Epidermal melanocyte (primary cell): Measurements from ENCODE around the gene MAMLD1.

ENCODE experiments used
- DNase-seq: peaks from one replicate; pipeline ENCODE4 v3.0.0; 2011; ENCODE audit warnings: low spot score; ENCODE audit not compliant: insufficient read length

MAMLD1 gene

DNA sequence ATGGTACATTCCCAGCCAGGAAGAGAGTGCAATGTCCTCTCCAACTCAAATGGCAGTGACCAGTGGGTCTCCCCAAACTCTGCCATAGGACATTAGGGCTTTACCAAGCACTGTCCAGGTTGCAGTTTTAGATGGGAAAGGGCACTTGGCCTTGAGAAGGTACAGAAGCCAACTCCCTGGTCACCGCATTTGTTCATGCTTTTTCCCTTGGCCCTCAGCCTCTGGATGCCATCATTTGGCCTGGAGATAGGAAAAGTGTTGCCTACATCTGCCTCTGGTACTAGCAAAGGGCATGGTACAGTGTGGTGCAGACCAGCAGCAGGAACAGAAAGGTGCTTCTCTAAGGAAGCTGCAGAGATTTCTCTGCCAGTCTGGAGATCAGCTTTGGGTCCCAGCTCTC is 93.8 kb downstream of the MAMLD1 start:
- no peak for DNase-seq

DNA sequence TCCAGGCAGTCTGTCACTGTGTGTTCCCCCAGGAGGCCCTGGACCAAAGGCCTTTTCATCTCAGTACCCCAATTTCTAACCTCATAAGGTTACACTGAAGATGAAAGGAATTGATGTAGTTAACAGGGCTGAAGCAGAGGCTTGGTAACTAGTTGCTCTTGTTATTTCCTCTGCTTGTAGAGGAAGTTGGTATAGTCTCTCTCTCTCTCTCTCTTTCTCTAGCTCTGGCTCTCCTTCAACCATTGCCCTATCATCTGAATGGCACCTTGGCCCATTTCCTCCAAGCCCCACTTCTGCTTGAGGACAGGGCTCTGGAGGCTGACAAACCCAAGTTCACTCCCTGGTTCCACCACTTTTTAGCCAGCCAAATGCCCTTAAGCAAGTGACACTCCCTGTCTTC is 96.1 kb downstream of the MAMLD1 start:
- no peak for DNase-seq

DNA sequence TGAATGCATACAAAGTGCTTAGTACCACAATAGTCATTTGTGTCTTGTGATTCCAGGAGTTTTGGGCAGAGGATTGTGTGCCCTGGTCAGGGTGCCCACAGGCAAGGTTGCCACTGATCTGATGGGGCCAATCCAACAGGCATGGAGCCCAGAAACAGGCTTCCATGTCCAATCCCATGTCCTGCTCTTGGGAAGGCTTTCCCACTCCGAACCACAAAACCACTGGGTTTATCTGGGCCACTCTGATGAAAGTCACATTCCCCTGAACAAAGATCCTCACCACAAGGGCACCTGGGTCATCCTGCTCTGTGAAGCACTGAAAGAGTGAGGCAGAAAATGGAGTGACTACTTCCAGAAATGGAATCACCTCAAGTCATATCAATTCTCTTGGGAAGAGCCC is 96.9 kb downstream of the MAMLD1 start:
- no peak for DNase-seq

DNA sequence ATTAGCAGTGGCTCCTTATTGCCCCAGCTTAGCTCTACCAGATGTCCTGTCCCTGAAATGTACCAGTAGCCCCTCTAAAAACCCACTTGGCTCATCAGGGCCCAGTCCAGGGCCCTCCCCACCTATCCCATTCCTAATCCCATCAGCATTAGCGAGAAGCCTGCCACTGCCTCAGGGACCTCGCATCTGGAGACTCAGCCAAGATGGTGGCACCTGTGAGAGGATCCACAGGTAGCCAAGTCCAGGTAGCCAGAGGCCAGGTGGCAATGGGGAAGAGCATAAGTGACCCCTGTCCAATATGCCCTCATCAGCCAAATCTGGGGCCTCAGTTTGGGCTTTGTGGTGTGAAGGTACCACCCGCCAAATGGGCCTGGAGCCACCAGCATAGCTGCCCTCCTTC is 97.7 kb downstream of the MAMLD1 start:
- no peak for DNase-seq

DNA sequence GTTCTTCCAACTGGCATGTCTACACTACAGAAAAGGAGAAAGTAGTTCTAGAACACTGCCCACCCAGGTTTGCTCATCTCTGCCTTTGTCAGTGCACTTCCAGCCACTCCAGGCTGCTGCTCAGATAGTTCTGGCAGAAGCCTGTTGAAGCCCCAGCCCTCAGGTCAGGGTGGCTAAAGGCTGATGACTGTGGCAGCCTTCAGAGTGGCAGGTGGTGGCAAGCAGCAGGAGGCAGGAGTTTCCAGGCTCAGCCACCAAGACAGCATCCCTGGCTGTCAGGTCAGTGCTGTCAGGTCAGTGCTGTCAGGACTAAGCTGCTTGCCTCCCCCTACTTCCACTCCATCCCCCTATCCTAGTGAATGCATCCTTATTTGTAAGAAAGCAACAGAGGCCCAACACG is 100.4 kb downstream of the MAMLD1 start:
- no peak for DNase-seq

DNA sequence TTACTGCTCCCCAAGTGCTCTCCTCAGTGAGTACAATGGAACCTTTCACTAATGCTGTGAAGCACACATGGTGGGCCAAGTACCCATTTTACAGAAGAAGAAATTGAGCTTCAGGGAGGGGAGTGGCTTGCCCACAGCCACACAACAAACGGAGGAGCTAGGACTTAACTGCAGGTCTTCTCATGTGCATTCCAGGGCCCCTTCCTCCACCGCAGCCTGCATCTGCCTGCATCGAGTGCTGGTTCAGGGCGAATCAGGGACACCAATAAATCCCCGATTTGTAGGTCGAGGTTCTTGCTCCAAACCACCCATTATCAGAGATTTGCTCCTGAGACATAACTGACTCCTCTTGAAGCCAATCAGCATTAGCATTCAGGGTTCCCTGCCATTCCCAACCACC is 100.9 kb downstream of the MAMLD1 start:
- no peak for DNase-seq

DNA sequence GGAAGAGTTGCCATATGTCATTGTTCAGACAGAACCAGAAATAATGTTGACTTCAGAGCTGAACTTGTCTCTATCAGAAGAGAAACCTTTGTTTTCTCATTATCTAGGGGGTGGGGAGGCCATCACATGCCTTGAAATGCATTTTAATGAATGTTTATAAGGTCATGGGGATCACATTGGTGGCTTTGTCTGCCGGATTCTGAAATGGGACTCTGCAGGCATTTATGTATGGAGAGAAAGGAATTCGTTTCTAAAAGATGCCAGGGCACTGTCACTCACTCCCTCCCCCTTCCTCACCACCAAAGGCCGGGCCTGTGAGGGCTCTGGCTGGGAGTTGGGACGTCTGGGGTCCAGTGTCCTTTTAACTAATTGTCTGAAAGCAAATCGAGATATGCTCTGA is 102.2 kb downstream of the MAMLD1 start:
- DNase-seq = no peak

DNA sequence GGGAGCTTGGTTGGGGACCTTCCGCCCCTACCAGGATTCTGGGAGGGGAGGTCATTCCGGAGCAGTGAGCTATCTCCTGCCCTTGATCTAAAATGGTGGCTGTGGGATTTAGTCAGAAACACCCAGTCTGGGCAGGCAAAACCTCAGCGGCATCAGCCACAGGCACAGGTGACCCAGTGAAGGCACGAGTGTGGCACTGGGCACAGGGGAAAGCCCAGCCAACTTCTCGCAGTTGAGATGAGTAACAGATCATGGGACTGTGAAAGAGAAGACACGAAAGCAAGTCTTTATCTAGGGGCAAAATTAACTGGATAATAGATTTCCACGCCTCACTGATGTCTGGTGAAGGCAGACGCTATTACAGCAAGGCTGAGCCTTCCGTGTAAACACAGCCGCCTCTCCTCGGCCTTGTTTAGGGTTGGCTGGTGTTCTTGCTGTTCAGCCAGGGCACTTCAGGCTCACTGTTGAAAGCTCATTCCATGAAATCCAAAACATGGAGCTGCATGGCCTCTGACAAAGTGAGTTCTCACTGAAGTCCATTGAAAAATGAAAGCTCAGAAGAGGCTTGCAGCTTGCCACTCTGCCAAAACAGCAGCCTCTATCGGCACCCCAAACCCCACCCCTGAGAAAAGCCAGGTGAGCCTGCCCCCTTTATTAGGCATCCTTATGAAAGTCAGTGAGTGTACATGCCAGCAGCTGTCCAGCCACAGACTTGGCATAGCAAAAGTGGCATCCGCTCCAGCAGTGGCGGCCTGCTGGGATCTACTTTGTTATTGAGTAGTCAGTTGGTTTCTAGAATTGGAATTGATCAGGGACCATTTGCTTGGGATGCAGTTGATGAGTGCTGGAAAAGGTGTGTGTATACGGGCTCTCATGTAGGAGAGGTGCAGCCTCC is 103.0 kb downstream of the MAMLD1 start:
- DNase-seq = no peak

DNA sequence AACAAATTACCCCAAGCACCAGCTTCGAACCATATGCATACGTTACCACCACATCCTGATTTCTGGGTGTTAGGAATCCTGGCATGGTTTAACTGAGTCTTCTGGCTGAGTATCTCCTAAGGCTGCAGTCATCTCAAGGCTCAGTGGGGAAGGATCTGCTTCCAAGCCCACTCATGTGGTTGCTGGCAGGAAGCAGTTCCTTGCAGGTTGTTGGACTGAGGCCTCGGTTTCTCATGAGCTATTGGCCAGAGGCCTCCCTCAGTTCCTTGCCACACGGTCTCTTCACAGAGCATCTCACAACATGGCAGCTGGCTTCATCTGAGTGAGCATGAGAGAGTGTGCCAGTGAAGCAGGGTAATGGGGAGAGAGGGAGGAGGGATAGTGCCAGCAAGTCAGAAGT is 109.2 kb downstream of the MAMLD1 start:
- DNase-seq = no peak

DNA sequence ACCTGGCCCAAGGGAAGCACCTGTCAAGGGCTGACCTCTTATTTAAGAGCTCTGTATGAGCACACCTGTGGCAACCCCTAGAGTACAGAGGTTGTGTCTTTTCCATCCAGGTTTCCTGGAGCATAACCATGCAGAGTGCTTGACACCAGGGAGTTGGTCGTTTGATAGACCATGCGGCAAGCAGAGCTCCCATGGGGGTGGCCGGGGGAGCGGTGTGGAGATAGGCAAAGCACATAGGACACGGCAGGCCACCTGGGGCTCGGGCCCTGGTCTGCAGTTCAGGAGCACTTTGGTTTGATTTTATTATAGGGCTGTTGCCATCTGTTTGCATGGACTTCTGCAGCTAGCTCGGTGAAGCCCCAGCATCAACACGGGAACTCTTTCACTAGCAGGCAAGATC is 110.3 kb downstream of the MAMLD1 start:
- no peak for DNase-seq

DNA sequence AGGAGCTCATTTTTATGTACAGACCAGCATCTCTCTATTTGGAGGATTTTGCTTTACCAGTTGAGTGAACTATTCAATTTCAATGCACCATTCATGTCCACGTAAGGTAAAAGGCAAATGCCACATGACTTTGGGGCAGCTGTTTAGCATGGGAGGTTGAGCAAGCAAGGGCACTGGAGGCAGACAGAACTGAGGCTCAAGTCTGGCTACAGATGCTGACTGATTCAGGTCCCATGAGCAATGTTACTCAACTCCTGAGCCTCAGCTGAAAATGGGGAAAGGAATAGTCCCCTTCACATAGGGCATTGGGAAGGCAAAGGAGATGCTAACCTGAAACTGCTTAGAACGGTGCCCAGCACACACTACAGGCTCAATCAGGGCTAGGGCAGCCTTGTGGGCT is 112.3 kb downstream of the MAMLD1 start:
- no peak for DNase-seq

DNA sequence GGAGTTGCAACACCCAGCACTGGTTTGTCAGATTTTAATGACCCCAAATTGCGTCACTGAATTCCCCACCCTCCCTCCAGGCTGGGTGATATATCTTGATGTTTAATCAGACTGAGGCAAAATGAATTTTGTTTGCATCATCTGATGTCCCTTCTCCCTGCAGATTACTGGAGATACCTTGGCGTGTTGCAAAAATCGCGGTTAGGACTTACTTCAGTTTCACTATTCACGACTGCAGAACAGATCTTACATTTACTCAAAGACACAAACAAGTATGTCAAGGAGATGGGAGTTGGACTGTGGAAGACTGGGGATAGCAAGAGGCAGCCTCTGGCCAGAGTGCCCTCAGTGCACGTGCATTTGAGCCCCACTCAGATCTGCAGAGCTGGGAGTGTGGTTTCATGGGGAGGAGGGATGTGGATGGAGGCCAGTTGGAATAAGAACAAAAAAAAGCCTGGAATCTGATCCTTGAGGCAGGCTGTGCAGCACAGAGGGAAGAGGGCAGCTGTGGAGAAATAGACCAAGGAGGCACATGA is 113.1 kb downstream of the MAMLD1 start:
- no peak for DNase-seq

DNA sequence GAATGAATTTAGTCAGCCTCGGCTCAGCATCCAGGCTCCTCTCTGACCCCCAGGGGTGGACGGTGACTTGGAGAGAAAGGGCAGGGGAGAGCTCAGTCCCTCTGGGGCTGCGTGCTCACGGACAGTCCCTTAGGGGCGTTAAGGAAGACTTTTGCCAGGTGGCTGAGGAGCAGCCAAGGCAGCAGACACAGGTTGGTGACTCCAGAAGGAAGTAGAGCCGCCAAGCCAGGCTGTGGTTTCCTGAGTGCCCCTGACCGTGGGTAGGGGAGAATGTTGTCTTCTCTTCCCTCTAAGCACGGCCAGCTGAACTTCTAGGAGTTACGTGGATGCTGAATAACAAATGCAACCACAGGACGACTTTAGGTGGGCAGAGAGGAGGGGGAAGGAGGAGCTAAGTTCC is 114.3 kb downstream of the MAMLD1 start:
- DNase-seq = no peak

DNA sequence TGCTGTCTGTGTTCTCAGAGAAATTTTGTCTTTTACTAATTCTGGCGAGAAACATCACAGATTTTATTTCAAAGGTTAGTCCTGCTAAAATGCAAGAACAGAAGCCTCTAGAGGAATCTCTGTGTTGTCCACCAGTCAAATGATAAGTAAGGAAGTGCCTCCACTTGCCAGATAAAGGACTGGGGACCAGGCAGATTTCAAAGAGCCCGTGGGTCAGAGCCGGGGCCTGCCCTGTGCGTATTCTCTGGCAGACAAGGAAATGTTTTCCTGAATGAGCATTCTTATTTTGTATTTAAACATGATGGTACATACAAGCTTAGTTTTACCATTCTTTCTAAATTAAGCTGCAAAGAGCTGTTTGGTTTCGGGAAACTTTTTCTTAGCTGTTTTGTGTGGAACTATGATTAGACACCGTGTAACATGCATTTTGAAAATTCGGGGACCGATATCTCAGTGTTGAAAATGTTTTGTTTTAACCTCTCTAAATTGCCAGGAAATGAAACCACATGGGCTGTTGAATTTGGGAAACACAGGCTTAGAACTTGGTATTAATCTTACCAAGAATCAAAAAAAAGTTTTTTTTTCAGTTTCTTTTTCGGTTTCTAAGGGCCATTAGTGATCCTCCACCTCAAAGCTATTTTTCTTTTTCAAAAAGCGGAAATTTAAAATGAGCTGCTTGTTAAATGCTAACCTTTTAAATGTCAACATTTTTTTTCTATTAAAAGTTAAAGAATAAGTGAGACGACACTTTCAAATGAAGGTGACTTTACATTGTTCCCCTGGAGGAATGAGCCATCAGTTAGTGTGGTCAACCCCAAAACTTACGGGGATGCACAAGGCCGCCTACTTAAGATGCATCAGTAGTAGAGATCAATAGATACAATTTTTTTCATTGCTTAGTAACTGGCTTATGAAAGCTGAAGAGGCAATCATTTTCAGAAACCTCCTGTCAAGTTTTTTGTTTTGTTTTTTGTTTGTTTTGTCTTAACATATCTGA is 115.7 kb downstream of the MAMLD1 start:
- no peak for DNase-seq

DNA sequence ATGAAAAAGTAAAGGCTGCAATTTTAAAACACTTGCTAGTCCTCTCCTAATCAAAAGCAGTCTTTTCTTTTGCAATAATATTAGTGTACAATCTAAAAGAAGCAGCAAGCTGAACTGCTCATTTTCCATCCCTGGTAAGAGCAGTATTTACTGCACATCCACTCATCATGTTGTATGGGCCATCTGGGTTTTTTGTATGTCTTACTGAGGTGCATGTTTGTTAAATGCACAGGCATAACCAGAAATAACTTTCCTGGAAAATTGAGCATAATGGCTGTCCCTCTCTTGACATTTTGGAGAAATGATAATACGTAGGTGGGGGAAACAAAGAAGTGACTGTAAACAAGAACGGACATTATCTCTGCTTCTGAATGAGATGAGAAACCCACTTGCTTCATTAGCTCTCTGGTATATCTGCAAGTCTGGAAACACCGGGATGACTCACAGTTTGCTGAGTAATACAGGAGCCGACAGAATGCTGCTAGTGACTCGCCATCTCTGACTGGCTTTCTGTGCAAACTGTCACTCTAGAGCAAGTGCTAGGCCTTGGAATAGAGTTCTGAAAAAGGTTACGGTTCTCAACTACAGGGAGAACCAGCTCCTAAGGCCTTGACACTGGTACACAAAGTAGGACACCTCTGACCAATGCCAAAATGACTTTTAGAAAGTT is 119.6 kb downstream of the MAMLD1 start:
- no peak for DNase-seq

DNA sequence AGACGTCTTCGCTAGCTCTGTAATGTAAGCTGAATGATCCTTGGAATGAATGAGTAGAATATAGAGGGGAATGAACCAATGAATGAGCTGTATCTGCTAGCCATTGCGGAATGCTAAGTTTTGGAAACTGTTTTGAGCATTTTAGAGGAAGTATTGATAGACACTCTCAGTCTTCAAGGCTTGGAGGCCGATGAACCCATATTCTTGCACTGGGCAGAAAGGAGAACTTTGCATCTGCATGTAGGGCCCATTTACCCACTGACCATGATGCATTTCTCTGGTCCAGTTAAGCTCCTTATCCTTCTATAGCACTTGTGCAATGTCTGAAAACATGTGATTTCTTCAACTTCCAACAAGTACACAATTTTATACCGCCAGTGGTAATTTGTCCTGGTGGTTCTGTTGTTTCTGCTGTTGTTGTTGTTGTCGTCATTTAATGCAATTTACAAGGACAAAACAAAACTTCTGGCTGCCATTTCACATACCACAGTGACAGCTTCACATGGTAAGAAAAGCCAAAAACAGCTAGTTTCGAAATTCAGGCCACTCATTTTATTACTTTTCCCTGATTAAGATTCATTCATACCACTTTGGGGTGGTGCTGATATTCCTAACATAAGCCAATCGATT is 120.4 kb downstream of the MAMLD1 start:
- no peak for DNase-seq

DNA sequence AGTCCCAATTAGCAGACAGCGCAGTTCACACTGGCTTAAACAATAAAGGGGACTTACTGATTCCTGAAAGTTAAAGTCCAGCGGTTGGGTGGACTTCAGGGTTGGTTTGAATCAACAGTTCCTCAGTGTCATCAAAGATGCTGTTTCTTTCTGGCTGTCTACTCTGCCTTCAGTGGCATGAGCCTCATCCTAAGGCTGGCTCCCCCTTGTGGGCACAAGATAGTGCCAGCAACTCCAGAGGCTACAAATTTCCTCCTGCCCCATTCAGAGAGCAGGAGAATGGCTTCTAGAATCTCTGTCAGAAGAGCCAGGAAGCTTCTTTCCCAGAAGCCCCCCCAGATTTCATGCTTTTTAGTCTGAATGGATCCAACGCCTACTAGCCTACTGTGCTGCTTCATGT is 122.9 kb downstream of the MAMLD1 start:
- DNase-seq = no peak

DNA sequence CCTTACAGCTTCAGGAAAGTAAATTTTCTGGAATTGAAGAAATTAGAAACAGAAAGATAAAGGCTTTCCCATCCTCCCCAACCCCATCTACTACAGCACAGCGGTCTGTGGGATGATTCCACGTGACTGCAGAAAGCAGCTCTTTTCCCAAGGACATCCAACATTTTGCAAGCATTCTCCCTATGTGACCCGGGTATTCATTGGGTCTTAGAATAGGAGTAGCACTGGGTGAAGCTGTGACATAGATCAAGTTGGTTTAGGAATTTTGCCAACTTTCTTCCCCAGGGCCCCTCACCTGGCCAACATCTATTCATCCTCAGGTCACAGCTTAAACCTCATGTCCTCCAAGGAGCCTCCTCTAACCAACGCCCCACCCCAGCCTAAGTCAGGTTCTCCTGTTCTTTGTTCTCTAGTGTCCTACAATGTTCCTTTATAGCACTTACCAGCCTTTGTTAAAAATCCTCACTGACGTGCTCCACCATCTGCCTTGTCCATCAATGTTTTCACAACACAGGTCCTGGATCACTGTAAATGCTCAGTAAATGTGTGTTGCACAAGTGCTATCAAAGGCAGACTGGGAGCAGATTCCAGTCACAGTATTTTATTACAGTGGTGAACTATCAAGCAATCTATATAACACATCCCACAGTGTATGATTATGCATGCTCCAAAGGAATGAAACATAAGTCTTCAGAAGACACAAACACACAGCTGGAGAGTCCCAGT is 124.4 kb downstream of the MAMLD1 start:
- DNase-seq = no peak

DNA sequence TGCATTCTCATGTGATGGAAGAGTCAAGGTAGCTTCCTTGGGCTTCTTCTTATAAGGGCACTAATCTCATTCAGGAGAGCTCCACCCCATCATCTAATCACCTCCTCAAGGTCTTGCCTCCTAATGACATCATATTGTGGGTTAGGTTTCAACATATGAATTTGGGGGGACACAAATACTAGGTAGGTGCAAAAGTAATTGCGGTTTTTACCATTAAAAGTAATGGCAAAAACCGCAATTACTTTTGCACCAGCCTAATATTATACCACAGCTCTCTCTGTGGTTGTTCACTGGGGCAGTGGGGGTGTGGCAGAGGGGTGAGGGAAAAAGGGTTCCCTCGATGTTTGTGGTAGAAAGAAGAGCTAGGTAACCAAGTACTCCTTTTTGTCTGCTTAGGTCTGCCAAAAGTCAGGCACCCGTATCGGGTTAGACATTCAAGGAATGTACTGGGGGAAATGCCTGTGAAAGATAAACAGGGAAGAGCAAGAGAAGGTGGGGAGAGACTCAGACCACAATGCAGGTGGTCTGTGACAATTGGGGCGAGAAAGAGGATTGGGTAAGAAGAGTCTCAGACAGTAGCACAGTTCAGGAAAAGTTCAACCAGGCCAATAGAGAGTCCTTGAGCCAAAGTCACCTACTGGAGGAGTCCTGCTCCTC is 126.4 kb downstream of the MAMLD1 start:
- DNase-seq = no peak

DNA sequence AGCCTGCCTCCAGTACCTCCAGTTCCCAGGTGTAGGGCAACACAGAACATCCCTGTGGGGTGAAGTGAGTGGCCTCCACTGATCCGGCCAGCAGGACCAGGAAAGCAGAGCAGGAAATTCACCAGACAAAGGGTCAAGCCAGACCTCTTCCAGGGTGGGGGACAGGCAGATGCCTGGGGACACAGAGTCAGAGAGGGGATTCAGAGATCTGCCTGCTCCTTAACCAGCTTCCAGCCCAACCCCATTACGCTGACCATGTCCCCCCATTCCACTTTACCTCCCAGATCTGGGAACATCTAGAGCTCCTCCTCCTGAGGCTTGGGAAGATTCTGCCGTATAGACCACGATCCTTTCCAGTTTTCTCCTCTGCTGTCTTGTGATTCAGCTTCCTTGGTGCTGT is 132.4 kb downstream of the MAMLD1 start:
- no peak for DNase-seq
